HL-60/S4 (cell line): ENCODE measurements around the gene MTX2.

Experiments
- in situ Hi-C: fragments of 300-500 bp; cut with MboI; formaldehyde crosslinking; loops from 2 replicates; pipeline ENCODE4 v1.14.3; 2022; ENCODE audit warnings: low sequenced_read_pairs

Gene MTX2

DNA sequence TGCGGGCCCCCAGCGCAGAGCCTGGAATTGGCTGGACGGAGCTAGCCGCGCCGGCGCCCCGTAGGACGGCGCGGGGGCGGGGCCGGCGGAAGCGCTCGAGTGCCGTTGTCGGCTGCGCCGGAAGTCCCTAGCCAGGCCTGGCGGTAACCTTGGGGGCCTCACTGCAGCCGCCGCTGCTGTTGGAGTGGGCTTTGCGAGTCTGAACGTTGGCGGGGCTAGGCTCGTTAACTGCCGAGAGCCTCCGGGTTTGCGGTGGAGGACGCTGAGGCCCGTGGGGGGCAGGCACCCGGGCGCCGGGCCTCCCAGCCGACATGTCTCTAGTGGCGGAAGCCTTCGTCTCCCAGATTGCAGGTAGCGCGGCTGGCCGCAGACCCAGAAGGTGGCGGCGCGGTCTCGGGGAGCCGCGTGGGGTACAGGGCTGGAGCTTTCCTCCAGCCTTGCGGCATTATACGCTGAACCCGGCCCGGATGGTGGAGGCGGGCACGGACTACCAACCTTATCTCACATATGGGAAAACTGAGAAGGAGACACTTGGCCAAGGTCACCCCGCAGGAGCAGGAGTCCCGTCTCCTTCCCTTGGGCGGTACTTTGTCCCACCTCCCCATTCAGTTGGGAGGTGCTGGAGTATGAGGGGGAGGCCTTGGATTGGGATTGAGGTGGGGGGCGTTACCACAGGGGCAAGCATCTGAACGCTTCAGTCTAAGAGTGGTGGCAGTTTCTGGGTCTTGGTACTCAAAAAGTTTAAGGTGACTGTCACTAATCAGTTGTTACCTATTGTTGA, at the start of gene MTX2:
MTX2 (plus strand) TSS at position 124 of the 781 bp plus-strand sequence; CDS start at position 312, 188 bp downstream.
- in situ Hi-C loops, result no loop called here

GRCh38 chr2:176227874-176228273, 41.4 kb upstream of the MTX2 start:
- in situ Hi-C loops, result no loop called here

DNA sequence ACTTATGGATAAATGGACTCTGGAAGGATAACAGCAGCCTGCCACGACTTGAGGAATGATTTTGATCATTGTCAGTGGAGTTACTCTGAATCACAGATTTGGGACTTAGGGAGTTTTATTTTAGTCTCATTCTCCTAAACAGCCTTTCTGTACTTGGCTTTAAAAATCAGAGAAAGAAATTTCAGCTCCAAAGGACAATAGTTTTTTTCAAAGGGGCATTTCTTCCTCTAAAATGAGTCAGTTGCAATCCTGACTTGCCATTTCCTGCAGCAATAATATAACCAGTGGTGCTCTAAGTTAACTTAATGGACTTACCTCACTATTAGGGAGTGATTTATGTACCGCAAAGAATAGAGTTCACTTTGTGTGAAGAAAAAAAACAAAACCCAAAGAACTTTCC, 35.1 kb upstream of the MTX2 start:
- in situ Hi-C loops, result no loop called here

GRCh38 chr2:176234940-176235339, 34.3 kb upstream of the MTX2 start:
- in situ Hi-C loops, result no loop called here

GRCh38 chr2:176237456-176237855, 31.8 kb upstream of the MTX2 start:
- in situ Hi-C loops, result no loop called here

DNA sequence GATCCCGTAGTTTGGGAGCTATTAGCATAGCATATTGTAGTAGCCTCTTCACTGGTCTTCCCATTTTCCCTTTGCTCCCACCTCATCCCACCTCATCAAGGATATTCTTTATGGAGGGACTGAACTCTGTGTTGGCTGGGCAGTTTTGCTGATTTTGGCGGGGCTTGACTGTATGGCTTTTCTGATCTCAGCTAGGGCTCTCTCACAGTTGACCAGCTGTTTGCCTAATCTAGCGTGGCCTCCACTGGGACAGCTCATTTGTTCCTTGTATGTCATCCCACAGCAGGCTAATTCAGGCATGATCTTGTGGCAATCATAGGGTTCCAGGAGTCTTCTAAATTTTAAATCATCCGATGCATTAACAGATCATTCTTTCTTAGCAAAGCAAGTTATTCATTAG, 30.2 kb upstream of the MTX2 start:
- in situ Hi-C loops, result no loop called here

DNA sequence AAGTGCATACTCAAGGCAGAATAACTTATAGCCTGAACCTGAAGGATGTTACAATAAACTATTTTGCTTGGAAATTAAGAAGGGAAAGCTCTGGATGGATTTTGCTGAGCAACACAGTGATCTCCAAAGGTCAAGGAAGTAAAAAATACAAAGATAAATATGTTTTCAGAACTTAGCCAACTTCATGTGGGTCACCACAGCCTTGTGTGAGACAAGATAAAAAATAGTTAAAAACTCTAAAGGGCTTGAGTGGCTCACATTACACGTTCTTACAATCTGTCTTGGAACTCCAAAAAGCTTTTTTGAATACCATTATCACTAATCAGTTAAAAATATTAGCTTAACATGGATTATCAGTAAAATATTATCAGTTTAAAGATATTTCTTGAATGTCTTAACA, 28.9 kb upstream of the MTX2 start:
- in situ Hi-C loops, result no loop called here

DNA sequence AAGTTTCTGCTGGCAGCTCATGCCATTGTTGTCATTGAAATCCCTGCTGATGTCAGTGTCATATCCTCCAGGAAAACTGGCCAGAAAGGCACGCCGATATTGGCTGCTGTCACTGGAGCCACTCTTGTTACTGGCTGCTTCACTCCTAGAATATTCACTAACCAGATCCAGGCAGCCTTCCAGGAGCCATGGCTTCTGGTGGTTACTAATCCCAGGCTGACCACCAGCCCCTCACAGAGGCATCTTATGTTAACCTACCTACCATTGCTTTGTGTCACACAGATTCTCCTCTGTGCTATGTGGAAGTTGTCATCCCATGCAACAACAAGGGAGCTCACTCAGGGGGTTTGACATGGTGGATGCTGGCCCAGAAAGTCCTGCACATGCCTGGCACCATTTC, 27.0 kb upstream of the MTX2 start:
- in situ Hi-C loops, result no loop called here

GRCh38 chr2:176246331-176246730, 22.9 kb upstream of the MTX2 start:
- in situ Hi-C loops, result no loop called here

DNA sequence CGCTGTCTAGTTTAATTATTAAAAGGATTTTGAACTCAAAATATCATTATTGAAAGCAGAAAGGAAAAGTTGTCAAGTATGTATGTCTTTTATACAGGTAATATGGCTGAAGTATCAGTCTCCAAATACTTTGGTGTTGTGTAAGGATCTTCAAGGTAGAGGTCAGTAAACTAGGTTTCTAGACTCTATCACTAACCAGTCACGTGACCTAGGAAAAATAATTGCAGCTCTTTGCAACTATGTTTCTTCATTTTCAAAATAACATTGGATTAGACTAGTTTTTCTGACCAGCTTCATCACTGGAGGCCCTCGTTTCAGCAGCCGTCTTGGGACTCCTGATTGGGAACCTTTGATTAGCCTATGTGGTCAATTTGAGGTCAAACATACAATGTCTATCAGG, 21.4 kb upstream of the MTX2 start:
- in situ Hi-C loops, result no loop called here

DNA sequence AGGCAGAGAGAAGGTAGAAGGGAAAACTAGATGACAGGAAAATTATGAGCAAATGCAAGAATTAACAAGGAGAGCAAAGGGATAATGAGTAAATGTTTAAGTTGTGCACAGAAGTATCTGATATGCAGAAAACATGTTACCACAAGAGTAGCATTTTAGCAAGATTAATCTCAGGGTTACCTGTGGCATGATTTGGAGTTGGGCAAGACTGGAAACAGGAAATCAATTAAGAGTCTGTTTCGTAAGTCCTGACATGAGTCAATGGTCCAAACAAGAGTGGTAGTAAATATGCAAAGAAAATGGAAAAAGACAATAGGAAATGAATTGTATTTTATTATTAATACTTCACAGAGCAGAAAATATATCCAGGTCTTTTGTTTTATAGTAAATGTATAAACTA, 17.3 kb upstream of the MTX2 start:
- in situ Hi-C loops, result no loop called here

GRCh38 chr2:176260689-176261088, 8.6 kb upstream of the MTX2 start:
- in situ Hi-C loops, result no loop called here

GRCh38 chr2:176261136-176261535, 8.1 kb upstream of the MTX2 start:
- in situ Hi-C loops, result no loop called here

- in situ Hi-C loops, result no loop called here
These were observed 295 bp upstream of the MTX2 start for GRCh38 chr2:176268976-176269318.

DNA sequence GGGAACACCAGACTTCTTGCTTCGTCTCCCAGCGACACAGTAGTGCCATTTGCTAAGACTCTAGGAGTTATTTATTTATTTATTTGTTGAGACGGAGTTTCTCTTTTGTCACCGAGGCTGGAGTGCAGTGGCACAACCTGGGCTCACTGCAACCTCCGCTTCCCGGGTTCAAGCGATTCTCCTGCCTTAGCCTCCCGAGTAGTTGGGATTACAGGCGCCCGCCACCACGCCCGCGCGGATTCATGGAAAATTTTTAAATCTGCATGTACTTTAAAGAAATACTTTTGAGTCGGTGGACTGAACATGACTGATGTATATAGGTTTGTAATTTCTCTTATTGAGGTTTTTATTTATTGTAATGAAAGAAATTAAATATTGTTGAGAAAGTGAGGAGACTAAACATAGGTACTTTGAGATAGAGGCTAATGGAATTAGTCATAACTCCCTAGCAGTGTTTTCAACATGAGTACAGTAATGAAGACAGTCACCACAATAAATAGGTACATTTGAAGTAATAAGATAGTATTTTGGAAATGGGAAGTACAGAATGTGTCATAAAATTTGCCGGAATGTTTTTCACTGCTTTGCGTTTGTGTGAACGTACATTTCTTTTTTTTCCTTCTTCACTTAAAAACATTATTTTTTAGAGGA, 983 bp downstream of the MTX2 start:
- in situ Hi-C loops, result no loop called here

DNA sequence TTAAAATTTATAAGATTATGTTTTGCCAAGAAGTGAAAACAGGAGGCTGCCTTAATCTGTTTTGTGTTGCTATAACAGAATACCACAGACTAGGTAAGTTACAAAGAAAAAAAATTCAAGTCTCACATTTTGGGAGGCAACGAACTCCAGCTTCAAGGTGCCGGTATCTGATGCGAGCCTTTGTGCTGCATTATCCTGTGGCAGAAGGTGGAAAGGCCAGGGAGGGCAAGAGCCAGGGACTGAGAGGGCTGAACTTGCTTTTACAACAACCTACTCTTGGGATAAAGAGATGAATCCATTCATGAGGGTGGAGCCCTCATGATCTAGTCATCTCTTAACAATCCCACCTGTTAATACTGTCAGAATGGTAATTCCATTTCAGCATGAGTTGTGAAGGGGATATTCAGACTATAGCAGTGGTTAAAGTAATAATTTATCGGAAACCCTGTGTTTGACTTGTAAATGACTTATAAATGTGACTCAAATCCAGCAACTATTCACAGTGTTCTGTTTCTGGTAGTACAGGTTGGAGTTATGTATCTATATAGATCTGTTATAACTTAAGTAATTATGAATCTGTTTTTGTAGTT, 3.7 kb downstream of the MTX2 start:
- in situ Hi-C loops, result no loop called here

GRCh38 chr2:176278927-176279326, 9.7 kb downstream of the MTX2 start:
- in situ Hi-C loops, result no loop called here

DNA sequence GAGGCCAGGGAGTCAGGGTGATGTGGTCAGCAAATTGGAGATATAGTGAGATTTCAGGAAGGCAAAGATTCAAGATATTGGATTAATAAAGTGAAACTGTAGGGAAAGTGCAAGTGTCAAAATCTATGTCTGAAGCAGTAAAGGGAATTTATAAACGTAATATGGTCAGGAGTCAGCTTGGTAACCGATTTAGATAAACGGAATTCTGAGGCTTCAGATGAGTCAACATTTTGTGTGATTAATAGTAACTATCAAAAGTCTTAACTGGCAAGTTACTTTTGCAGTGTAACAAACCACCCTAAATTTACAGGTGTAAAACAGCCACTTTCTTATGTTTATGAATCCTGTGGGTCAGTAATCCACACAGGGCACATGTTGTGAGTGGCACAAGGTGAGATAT, 10.9 kb downstream of the MTX2 start:
- in situ Hi-C loops, result no loop called here

DNA sequence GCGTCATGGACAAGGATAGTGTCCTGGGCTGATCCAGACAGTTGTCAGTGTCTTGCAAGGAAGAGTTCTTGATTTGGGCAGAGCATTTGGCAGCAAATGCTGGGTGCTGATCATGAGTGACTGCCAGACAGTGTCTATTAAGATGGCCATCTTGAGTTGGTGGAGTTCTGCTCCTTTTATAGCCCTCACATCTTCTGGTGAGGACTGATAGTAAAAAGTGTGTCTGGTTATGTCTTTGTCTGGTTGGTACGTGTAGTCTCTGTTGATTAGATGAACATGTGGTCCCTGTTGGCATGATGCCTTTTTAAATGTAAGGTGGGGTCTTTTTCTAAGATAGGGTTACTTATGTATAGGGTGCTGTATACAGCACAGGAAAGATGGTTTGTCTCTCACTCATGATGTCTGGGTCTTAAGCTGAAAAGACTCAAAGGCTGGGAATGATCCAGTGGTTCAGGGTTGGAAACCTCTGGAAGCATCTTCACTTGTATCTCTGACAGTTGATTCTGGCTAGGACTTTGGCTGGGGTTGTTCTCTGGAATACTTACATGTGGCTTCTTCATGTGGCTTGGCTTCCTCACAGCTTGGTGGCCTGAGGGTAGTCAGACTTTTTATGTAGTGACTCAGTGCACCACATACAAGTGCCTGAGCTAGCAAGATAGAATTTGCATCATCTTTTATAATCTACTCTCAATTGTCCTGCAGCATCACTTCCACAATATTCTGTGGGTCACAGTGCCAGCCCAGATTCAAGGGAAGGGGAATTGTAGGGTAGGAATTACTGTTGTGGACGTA, 11.8 kb downstream of the MTX2 start:
- in situ Hi-C loops, result no loop called here

- in situ Hi-C loops, result no loop called here
These were observed 14.2 kb downstream of the MTX2 start for GRCh38 chr2:176283291-176284068.
